ENCODE data around the gene LGR6.

- TF ChIP-seq, protein P1, sequence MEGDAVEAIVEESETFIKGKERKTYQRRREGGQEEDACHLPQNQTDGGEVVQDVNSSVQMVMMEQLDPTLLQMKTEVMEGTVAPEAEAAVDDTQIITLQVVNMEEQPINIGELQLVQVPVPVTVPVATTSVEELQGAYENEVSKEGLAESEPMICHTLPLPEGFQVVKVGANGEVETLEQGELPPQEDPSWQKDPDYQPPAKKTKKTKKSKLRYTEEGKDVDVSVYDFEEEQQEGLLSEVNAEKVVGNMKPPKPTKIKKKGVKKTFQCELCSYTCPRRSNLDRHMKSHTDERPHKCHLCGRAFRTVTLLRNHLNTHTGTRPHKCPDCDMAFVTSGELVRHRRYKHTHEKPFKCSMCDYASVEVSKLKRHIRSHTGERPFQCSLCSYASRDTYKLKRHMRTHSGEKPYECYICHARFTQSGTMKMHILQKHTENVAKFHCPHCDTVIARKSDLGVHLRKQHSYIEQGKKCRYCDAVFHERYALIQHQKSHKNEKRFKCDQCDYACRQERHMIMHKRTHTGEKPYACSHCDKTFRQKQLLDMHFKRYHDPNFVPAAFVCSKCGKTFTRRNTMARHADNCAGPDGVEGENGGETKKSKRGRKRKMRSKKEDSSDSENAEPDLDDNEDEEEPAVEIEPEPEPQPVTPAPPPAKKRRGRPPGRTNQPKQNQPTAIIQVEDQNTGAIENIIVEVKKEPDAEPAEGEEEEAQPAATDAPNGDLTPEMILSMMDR (IDR thresholded peaks at IDR 0.05; ENCODE audit: low read depth, low read length) = no peak
- TF ChIP-seq POLR2A (IDR thresholded peaks at IDR 0.05; ENCODE audit: extremely low read depth, insufficient read length) = no peak
- TF ChIP-seq, protein P2, sequence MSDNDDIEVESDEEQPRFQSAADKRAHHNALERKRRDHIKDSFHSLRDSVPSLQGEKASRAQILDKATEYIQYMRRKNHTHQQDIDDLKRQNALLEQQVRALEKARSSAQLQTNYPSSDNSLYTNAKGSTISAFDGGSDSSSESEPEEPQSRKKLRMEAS (IDR thresholded peaks at IDR 0.05; ENCODE audit: low read depth, low read length) = no peak
- TF ChIP-seq MYC (IDR thresholded peaks at IDR 0.05; ENCODE audit: low read depth, low read length) = no peak
Measured at GRCh38 chr1:202157945-202158344, 35.7 kb upstream of the LGR6 start.

Measured in NB4 (cell line).